GOT3 (cell line): ENCODE results near the gene DYNC1I1.
"Not testable (repeated sequence)": the region's sequence is repeated elsewhere in the genome, so short reads cannot be mapped to it uniquely, and the experiment has no call there.

Source experiments
- DNase-seq: peaks from one replicate; lab custom pipeline; 2025; ENCODE audit warnings: mixed read lengths; lab: John Stamatoyannopoulos, UW

Gene DYNC1I1

DNA sequence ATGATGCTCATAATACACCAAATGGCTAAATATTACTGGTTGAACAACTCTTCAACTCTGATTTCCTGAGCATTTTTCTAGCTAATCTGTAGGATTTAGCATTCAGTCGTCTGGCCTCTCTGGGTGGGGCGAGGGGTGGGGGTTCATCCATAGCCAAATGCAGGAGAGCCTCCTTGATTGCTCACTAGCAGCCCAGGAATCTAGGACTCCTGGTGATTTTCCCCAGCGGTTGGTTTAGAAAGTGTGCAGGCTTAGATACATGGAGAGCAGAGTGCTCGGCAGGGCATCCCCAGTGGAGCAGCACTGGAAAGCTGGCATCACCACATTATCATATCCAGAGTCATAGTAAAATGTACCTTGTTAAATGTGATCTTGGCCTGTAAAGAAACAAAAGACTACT, 136.1 kb downstream of the DYNC1I1 start:
- DNase-seq, result no peak

DNA sequence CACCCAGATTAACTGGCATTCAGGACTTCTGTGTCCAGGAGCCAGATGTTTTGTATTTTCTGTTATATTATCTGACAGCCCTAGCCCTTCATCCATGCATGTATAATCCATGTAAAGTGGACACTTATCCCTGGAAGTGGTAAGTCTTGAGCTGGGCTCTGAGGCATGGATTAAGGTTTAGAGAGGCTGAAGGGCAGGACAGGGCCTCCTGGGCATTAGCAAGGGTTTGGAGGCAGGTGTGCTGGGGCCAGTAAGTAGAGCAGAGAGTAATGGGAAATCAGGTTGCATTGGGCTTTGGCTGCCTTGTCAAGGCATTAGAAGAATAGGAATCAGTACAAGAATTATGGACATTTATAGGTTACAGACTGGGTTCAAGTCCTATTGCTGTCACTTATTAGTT, 138.0 kb downstream of the DYNC1I1 start:
- DNase-seq, result no peak

DNA sequence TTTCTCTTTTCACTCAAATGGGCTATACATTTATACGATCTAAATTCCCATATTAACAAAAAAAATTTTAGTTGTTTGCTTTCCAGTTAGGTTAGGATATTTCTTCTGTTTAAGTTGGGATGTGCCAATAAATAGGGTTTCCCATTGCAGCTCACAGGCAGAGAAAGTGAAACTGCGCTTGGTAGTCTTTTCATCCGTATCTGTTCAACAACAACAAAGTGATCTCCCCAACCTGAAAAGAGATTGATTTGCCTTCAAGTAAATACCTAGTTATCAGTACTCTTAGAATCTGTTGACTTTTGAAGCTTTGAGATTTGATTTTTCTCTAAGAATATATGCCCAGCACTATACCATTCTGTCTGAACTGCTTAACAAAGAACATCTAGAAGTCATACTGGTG, 143.4 kb downstream of the DYNC1I1 start:
- DNase-seq, result no peak

DNA sequence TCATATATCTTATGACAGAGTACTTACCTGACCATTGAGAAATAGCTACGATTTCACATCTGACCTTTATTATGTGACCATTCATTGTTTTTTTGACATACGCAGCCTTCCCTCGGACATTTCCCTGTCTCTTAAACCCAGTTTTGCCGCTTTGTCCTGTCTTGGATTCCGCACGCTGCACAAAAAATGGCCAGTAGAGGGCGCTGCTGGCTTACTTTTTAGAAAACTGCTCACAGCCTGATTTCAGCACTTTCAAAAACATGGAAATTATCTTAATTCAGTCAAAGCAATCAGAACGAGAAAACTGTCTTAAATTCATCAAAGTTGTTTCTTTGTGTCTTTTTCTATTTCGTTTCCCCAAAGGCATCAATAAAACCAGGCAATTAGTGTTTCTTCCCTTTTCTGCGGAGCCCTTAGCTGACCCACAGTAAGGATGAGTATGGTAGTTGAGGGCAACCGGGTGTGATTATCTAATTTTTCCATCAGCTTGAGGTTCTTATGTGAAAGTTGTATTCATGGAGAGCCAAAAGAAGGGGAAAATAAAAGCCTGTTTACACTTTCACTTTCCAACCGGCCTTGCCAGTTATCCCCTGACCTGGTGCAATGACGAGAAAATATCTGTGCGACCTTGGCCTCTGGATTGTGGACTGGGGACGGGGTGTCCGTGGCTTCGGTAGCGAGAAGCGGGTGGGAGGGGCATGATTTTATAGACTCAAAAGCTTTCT, 144.4 kb downstream of the DYNC1I1 start:
- peak; percentile 2 for DNase-seq

DNA sequence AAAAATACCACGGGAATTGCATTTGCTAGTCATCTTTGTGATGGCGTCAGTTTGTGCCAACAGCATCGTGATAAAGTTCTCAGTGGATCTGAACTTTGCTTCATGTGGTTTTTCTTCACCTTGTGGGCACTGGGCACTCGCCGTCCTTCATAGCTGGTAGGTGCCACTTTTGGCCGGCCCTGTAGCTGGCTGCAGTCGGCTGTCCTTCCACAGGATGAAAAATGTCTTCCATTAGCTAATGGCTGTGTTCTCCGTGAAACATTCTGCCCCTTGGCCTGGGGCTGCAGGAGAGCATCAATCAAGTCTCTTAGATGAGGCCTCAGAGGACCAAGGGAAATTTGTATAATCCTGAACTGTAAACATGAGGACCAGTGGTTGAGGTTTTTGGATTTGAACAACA, 145.3 kb downstream of the DYNC1I1 start:
- no peak for DNase-seq

DNA sequence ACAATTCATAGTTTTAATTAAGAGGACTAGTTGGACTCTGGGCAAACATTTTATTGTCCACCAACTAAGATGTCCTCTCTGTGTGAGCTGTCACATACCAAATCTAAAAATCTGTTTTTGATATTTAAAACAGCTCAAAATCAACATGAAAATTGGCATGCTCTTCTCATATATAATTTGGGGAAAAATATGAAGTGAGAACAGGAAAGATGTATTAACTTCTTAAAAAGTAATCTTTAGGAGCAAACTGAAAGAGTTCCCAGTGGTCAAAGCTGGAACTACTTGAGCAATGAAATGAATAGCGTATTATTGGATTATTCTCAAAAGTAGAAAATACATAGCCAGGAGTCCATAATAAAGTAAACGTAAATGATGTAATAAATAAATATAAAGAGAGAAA, 147.2 kb downstream of the DYNC1I1 start:
- no peak for DNase-seq

DNA sequence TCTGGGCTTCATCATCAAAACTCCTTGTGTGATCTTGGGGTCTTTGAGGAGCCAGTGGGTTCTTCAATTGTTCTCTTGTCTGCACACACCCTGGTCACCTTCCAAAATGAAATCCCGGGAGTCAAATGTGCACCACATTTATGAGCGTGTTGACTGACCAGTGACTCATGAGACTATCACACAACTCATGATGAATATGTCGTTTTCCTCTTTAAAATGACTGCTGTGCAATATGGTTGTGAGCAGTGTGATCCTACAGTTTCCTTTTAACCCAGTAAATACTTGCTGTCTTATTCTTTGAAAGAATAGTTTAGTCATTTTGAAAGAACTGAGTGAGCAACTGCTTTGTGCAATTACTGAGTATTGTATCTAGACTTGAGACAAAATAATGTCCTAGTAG, 149.2 kb downstream of the DYNC1I1 start:
- DNase-seq, result no peak

DNA sequence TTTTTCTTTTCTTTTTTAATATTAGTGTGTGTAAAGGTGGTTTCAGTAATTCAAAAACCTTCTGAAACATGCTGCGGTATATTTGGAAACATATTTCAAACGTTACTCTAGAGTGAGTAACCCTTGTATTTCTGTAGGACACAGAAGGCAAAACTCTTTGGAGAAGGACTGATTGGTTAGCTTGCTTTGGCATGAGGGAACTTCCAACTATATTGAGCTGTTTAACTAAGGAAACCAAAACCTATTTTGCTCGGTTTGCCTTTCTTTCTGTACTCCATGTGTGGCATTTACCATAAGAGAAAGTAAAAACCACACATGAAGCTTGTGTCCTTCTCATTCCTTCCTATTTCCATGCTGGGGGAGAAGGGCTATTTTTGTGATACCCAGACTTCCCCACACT, 149.8 kb downstream of the DYNC1I1 start:
- no peak for DNase-seq

DNA sequence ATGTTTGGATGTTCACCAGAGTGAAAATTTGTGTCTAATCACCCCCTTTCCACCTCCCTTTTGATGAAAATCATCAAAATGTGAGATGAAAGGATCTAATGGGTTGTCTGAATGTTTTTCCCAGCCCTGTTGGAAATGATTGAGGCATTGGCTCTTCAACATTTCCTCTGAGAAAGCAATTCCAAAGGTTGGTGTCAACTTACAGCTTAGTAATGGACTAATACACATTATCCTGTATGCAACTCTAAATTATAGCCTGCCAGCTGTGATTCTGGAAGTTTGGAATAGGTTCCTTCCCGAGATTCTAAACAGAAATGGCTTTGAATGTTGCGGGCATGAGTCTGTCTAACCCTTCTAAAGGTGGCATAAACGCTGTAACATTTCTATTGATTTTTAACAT, 152.9 kb downstream of the DYNC1I1 start:
- DNase-seq, result no peak

DNA sequence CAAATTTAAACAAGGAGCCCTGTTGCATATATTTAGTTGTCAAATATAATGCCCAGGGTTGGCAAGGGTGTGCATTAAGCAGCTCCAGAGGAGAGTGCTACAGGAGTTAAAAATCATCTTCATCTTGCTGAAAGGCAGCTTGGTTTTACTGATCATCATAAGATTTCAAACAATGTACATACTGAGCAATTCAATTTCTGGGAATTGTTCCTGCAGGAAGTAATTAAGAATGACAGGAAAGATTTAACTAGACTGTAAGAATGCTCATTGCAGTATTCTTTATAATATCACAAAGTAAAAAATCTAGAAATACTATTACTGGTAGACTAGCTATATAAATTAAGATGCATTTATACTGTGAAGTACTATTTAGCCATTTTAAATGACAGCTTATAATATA, 153.6 kb downstream of the DYNC1I1 start:
- DNase-seq, result no peak

DNA sequence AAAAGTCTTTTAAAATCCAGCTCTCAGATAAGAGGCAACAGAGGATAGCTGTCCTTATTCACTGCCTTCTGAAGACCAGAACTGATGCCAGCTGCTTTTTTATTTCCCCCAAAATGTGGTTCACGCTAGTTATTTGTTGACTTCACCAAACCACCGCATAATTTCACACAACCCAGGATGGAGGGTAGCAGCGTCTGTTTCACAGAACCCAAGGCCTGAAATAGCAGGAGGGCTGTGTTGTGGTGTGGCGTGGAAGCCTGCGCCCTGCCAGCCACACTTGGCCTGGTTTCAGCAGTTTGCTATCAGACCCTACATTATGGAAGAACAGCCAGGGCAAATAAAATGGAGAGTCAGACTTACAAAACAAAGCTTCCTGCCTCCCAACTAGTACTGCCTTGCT, 155.4 kb downstream of the DYNC1I1 start:
- DNase-seq, result no peak

DNA sequence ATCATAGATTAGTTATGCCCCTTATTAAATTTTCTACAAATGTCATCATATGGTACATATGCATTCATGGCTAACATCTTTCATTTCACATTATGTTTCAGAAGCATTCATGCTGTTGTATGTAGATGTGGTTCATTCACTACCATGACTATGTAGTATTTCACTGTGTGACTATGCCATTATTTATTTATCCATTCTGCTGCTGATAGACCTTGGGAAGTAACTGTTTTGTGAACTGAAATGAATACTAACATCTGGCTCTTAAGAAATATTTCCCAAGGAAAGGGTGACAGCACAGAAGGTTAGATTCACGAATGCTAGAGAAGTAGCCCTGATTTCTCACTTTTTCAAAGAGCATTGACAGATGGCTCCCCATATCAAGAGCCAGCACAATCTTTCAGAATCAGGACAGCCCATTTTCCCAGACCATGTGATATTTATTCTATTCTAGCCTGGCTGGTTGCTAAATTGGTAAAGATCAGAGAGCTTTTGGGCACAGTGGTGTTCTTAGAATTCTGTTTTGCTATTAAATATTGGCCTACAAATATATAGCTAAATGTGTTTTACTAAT, 157.4 kb downstream of the DYNC1I1 start:
- DNase-seq, result no peak

DNA sequence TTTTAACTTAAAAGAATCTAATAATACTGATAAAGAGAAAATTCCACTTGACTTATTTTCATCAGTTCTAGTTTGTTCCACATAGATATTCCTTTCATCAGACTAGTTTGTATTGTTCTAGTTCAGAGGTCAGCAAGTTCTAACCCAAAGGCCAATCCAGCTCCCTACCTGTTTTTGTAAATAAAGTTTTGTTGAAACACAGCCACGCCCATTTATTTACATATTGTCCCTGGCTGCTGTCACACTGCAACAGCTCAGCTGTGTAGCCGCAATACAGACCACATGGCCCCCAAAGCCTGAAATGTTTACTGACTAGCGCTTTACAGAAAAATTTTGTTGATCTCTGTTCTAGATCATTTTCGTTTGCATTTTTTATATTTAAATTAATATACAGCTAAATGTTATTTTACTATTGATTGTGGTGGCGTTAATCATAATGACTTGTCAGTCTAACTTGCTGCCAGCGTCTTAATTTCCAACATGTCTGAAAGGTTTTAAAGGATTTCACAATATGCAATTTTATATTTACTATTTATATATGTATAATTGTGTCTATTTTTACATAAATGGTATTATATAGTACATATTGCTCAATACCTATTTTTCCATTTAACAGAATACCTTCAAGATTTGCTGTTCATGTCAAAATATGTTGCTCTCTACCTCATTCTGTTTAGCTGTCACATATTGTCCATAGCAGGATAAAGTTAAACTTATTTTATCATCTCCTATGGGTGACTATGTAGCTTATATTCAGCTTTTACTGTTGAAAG, 159.3 kb downstream of the DYNC1I1 start:
- no peak for DNase-seq

DNA sequence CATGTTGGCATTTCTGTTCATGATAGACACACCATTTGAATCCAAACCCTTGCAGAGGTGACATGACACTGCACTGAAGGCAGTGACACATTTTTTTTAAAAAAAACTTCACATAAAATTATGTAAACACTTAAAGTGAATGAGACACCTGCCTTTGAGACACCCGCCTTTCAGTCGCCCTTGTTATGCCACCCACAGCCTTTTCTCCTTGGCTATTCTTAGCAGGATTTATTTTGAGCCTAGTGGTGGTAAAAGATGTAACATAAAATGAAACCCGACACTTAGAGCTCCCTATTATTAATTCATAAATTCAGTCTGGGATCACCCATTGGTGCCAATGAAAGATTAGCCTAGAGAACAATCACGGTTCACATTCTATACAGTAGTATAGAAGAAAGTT, 161.3 kb downstream of the DYNC1I1 start:
- DNase-seq, result no peak

DNA sequence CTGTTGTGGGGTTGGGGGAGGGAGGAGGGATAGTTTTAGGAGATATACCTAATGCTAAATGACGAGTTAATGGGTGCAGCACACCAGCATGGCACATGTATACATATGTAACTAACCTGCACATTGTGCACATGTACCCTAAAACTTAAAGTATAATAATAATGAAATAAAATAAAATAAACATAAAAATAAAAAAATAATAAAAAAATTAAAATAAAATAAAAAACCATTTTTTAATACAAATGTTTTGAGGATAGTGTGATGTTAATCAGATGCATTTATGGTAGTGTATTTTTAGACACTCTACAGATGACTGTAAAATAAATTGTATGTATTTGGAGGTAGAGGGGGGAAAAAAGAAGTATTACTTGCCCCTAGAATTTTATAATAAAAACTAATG, 172.5 kb downstream of the DYNC1I1 start:
- not testable (repeated sequence) for DNase-seq

DNA sequence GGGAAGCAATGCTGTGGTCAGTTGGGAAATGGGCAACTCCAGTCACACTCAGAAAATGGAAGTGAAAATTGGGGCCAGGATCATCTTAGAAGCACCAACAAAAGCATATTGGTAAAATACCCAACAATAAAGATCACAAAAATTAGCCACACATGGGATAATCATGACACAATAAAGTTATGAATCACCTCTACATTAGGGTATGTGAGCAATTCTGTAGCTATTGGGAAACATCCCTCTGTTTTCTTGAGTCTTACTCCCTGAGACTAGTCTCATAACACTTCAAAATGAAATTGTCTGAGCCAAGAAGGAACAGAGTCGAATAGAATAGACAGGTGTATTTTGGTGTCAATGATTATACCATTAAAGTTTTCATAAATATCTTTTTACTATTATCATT, 178.3 kb downstream of the DYNC1I1 start:
- DNase-seq, result no peak

DNA sequence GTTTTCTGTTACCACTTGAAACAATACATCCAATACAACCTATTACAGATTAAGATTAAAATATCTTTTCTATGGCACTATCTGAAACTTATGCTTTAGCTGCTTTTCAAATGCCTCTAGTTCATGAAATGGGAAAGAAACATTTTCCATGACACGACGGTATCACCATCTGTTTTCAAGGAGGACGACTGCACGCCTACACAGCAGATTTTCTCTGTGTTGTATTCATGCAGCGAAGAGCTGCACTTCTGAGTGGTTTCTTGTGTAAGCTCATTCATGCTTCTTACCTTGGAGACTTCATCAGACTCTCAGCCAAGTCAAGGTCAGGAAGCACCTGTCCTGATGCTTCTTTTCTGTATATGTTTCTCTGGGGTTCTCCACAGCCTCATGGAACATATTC, 179.2 kb downstream of the DYNC1I1 start:
- no peak for DNase-seq

DNA sequence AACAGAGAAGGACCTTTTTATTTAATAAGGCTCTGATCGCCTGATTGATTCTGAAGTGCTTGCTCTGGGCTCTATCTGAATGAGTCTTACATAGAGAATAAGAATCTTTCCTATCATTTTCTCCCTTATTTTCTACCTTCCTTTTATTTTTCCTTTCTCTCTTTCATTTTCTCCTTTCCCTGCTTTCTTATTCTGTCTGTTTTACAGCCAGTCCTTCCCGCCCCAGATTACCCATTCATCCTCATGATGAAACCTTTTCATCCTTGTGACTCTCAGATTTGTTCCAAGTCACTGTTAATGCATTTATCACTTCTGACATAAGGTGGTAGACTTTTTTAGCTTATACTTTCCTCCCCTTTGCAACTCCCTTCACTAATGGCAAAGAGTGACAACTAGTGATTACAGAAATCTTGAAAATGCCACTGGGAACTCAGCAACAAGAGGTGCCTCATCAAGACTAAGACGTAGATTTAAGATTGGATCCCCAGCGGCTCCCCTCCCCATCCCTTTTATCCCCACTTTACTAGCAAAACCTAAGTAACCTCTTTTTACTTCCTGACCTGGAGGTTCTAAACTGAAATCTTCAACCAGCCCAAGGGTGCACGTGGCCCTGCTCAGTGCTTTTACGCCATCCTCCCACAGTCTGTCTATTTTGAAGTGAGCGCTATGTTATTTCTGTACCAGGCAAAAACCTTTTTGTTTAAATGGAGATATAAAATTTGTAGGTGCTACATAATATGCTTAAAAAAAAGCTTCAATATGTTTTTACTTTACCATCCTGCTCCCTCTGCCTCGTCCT, 179.8 kb downstream of the DYNC1I1 start:
- DNase-seq, result no peak

DNA sequence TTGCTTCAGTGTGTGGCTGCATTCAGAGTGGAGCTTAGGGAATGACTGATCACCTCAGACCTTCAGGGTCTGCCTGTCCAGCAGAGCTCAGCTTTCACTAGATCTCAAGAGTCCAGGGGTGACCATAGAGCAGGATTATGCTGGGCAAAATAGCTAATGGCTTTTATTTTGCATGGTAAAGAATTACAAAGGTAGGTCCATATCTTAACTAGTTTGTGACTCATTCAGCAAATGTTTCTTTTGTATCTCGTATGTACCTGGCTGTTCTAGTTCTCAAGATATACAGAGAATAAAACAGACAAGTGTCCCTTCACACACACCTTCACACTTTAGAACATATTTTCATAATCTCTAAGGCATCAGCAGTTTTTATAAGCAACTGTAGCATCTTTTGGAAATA, 180.5 kb downstream of the DYNC1I1 start:
- DNase-seq, result no peak

DNA sequence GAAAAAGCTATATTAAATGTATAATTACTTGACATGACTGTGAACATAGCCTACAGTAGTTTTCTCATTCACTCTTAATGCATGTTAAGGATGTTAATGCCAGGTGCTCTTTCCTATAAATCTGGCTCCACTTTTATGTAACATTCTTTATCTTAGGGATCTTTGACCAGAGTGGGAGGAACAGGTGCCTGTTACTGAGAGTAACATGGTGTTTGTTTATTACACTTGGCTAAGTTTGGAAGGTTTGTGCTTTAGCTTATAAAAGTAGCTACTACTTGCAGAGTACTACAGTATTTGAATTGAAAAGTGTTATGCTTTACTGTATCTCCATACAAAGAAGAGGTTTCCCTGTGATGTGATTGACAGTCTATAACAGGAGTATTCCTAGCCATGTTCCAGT, 183.4 kb downstream of the DYNC1I1 start:
- DNase-seq, result no peak

DNA sequence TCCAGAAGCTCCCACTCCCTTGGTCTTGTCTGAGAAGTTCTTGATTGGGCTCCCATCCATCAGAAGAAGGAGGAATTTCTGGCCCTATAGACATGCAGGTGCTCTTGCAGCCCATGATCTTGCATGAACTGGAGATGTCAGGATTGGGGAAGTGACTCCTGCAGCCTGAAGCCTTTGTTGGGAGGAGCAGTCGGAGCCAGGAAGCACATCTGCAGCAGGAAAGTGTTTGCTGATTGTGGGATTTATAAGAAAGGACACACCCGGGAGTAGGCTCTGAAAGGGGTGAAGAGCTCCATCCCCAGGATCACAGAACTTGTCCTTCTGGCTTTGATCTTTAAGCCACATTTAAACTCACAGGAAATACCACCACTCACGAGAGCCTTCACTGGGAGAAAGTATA, 185.2 kb downstream of the DYNC1I1 start:
- DNase-seq, result no peak

DNA sequence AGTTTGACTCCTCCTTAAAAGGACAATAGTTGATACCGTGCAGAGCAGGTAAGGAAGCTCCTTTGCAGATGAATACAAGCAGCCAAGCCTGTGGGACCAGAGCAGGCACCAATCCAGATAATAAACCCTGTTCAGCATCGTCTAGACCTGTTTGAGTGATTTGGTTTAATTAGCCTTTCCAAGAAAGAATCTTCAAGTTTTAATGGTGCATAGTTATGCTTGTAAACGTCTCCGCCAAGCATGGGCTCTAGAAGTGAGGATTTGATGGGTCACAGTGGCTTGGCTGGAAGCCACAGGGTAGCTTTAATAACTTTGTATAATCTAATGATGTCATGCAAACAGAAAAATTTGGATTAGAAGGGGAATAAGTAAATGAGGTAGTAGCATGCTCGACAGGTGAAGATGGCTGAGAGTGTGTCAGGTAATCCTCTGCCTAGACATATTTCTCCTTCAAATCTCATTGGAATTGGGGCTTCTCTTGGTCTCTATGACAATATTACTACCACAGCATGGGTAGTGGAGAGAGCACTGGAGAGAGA, 188.4 kb downstream of the DYNC1I1 start:
- no peak for DNase-seq
